ENCODE data around the gene CBARP. TPM values are rescaled to one million over a fixed set of nuclear protein-coding genes. Genes with fewer than 3 reads are reported as not detected.
A peak's percentile ranks its signal among the peaks of the same experiment; 100 is the strongest.

CBARP gene
- total and polyA plus RNA-seq, 2 donors (not counting 1 experiment from before 2014, with no cell fraction given) = 0.31 to 1.5 TPM

GRCh38 chr19:1244693-1245451 is 7.1 kb upstream of the CBARP start:
- Histone ChIP-seq H2AFZ (ENCODE audit: low read length) (no peak overlapping the region), H3K36me3 (ENCODE audit: control insufficient read depth, insufficient read depth, low read length) (peaks cover 7% of the 10 kb centered on the region), H3K9ac (ENCODE audit: insufficient read depth, low read length) (peak overlapping the region; percentile 50), H3K27ac (ENCODE audit: insufficient read depth, low read length) (peak overlapping the region; percentile 67), H3K4me2 (ENCODE audit: extremely low read depth, insufficient read depth, low read length) (peak overlapping the region; percentile 58), H4K20me1 (ENCODE audit: control insufficient read depth, extremely low read depth, insufficient read depth, low read length) (no peaks in the 10 kb centered on the region), H3K4me3 (replicated peaks in 1 of 4; ENCODE audit: control extremely low read depth in 1 of 4, insufficient read depth in 1 of 4, low read depth in 3 of 4, low read length in 4 of 4) (peak overlapping the region in 2 of 4 experiments; percentile 29 to 41), H3K4me1 (ENCODE audit: control insufficient read depth, extremely low read depth, insufficient read depth, low read length) (peaks cover 28% of the 10 kb centered on the region), H3K27me3 (ENCODE audit: control insufficient read depth, insufficient read depth, low read length) (no peaks in the 10 kb centered on the region), H3K79me2 (ENCODE audit: control insufficient read depth, insufficient read depth, low read length) (peaks cover 29% of the 10 kb centered on the region), H3K9me3 (ENCODE audit: control insufficient read depth, insufficient read depth, low read depth, low read length) (no peaks in the 10 kb centered on the region)
- TF ChIP-seq, protein P1, sequence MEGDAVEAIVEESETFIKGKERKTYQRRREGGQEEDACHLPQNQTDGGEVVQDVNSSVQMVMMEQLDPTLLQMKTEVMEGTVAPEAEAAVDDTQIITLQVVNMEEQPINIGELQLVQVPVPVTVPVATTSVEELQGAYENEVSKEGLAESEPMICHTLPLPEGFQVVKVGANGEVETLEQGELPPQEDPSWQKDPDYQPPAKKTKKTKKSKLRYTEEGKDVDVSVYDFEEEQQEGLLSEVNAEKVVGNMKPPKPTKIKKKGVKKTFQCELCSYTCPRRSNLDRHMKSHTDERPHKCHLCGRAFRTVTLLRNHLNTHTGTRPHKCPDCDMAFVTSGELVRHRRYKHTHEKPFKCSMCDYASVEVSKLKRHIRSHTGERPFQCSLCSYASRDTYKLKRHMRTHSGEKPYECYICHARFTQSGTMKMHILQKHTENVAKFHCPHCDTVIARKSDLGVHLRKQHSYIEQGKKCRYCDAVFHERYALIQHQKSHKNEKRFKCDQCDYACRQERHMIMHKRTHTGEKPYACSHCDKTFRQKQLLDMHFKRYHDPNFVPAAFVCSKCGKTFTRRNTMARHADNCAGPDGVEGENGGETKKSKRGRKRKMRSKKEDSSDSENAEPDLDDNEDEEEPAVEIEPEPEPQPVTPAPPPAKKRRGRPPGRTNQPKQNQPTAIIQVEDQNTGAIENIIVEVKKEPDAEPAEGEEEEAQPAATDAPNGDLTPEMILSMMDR (conservative IDR thresholded peaks at IDR 0.05 in 1 of 2, IDR thresholded peaks at IDR 0.05 in 1 of 2; ENCODE audit: low read depth in 1 of 2, low read length in 2 of 2) = no peak
- TF ChIP-seq EZH2 (IDR thresholded peaks at IDR 0.05; ENCODE audit: low read length, missing control alignments) = no peak
- DNase-seq (ENCODE audit: low read depth in 2 of 2) = no peak

GRCh38 chr19:1243768-1244692 is 6.2 kb upstream of the CBARP start:
- peaks cover 7% of the 10 kb centered on the region for H3K36me3 ChIP-seq (ENCODE audit: control insufficient read depth, insufficient read depth, low read length)
- no peak overlapping the region for H2AFZ ChIP-seq (ENCODE audit: low read length)
- no peak for TF ChIP-seq EZH2 (IDR thresholded peaks at IDR 0.05; ENCODE audit: low read length, missing control alignments)
- TF ChIP-seq, protein P1 (conservative IDR thresholded peaks at IDR 0.05 in 1 of 2, IDR thresholded peaks at IDR 0.05 in 1 of 2; ENCODE audit: low read depth in 1 of 2, low read length in 2 of 2) = peak; percentile 82 to 84
- H3K9ac ChIP-seq (ENCODE audit: insufficient read depth, low read length) = peak overlapping the region; percentile 50
- peak overlapping the region in 2 of 4 experiments; percentile 29 to 41 for H3K4me3 ChIP-seq (replicated peaks in 1 of 4; ENCODE audit: control extremely low read depth in 1 of 4, insufficient read depth in 1 of 4, low read depth in 3 of 4, low read length in 4 of 4)
- H4K20me1 ChIP-seq (ENCODE audit: control insufficient read depth, extremely low read depth, insufficient read depth, low read length) = no peaks in the 10 kb centered on the region
- peak overlapping the region; percentile 67 for H3K27ac ChIP-seq (ENCODE audit: insufficient read depth, low read length)
- H3K27me3 ChIP-seq (ENCODE audit: control insufficient read depth, insufficient read depth, low read length) = no peaks in the 10 kb centered on the region
- H3K4me1 ChIP-seq (ENCODE audit: control insufficient read depth, extremely low read depth, insufficient read depth, low read length) = peaks cover 31% of the 10 kb centered on the region
- no peaks in the 10 kb centered on the region for H3K9me3 ChIP-seq (ENCODE audit: control insufficient read depth, insufficient read depth, low read depth, low read length)
- DNase-seq (ENCODE audit: low read depth in 2 of 2) = peak; percentile 69 to 85
- H3K79me2 ChIP-seq (ENCODE audit: control insufficient read depth, insufficient read depth, low read length) = peaks cover 26% of the 10 kb centered on the region
- peak overlapping the region; percentile 58 for H3K4me2 ChIP-seq (ENCODE audit: extremely low read depth, insufficient read depth, low read length)
